Keratinocyte (primary cell): ENCODE measurements around the gene PCAT6. TPM values are rescaled to one million over a fixed set of nuclear protein-coding genes. Genes with fewer than 3 reads are reported as not detected.

Source experiments
- DNase-seq: peaks from one replicate; pipeline ENCODE4 v3.0.0-alpha.2; 2011; ENCODE audit warnings: low read depth, missing footprints, low spot score
- FAIRE-seq: peaks from 2 replicates; lab custom pipeline; 2011; peaks lifted over from hg19 to GRCh38; lab: Jason Lieb, UNC
- H2AFZ ChIP-seq: 2 replicates; pipeline ENCODE4 v1.6.0; 2012; ENCODE audit warnings: low read length, control low read depth, inconsistent platforms; ENCODE audit not compliant: control insufficient read depth
- H3K27ac ChIP-seq: 2 replicates; pipeline ENCODE4 v1.5.1; 2011; ENCODE audit warnings: low read length; ENCODE audit not compliant: control insufficient read depth, insufficient read depth
- H3K27me3 ChIP-seq: 3 replicates; pipeline ENCODE4 v1.6.0; 2011; ENCODE audit warnings: low read length; ENCODE audit not compliant: control insufficient read depth, insufficient read depth; ENCODE audit errors: extremely low read depth
- H3K36me3 ChIP-seq, 2 experiments: 2 replicates in 1 of 2; 3 replicates in 1 of 2; pipeline ENCODE4 v1.5.1; 2011; ENCODE audit warnings: low read length in 2 of 2, mild to moderate bottlenecking in 1 of 2; ENCODE audit not compliant: control insufficient read depth in 2 of 2, insufficient read depth in 2 of 2; ENCODE audit errors: extremely low read depth in 1 of 2
- H3K4me1 ChIP-seq: 3 replicates; pipeline ENCODE4 v1.5.1; 2011; ENCODE audit warnings: low read length; ENCODE audit not compliant: control insufficient read depth, insufficient read depth; ENCODE audit errors: extremely low read depth
- H3K4me2 ChIP-seq: 3 replicates; pipeline ENCODE4 v1.6.0; 2011; ENCODE audit warnings: low read depth, low read length; ENCODE audit not compliant: control insufficient read depth, insufficient read depth; ENCODE audit errors: extremely low read depth
- H3K4me3 ChIP-seq, 3 experiments: fragments of 200-600 bp in 1 of 3; sonication (generic) in 1 of 3; 2 replicates in 2 of 3; 3 replicates in 1 of 3; pipeline ENCODE4 v1.5.1; 2011 to 2016; ENCODE audit warnings: low read length in 3 of 3, mild to moderate bottlenecking in 3 of 3, control low read depth in 2 of 3, inconsistent platforms in 1 of 3, low read depth in 1 of 3, mixed read lengths in 1 of 3, mixed run types in 1 of 3, moderate library complexity in 1 of 3; ENCODE audit not compliant: control insufficient read depth in 2 of 3, insufficient read depth in 2 of 3; ENCODE audit errors: extremely low read depth in 1 of 3
- H3K79me2 ChIP-seq: 2 replicates; pipeline ENCODE4 v1.6.0; 2012; ENCODE audit warnings: low read length; ENCODE audit not compliant: control insufficient read depth, insufficient read depth
- H3K9ac ChIP-seq: 3 replicates; pipeline ENCODE4 v1.6.0; 2011; ENCODE audit warnings: low read length; ENCODE audit not compliant: control insufficient read depth, insufficient read depth; ENCODE audit errors: extremely low read depth
- H3K9me1 ChIP-seq: 3 replicates; pipeline ENCODE4 v1.6.0; 2011; ENCODE audit warnings: low read length; ENCODE audit not compliant: control insufficient read depth, insufficient read depth; ENCODE audit errors: extremely low read depth
- H3K9me3 ChIP-seq: 2 replicates; pipeline ENCODE4 v1.5.1; 2012; ENCODE audit warnings: low read depth, low read length; ENCODE audit not compliant: control insufficient read depth
- H4K20me1 ChIP-seq: 3 replicates; pipeline ENCODE4 v1.6.0; 2011; ENCODE audit warnings: low read length; ENCODE audit not compliant: control insufficient read depth, insufficient read depth; ENCODE audit errors: extremely low read depth
- EZH2 ChIP-seq: IDR thresholded peaks from one replicate; pipeline ENCODE4 v1.6.1; 2012; ENCODE audit warnings: inconsistent platforms, mild to moderate bottlenecking, low read length, moderate library complexity
- dilution Hi-C: fragments of 300-500 bp; cut with MboI; formaldehyde crosslinking; loops from one replicate; pipeline ENCODE4 v1.7.0; 2020; ENCODE audit warnings: low sequenced_read_pairs; ENCODE audit not compliant: extremely low pct_ligation_motif_present
- polyA minus RNA-seq, 3 experiments: library from RNA; depleted of rRNA, polyadenylated mRNA; stranded (reverse); fragments of >200 nt; gene quantifications; 1 replicate in 1 of 3; 2 replicates in 1 of 3; 3 replicates in 1 of 3; pipeline ENCODE4 v1.2.3, GENCODE V29; 2011
- polyA plus RNA-seq, 5 experiments: library from polyadenylated mRNA; depleted of rRNA in 3 of 5; stranded (reverse) in 3 of 5; stranded (forward) in 1 of 5; unstranded in 1 of 5; fragments of >200 nt; gene quantifications; 1 replicate in 1 of 5; 2 replicates in 3 of 5; 3 replicates in 1 of 5; pipeline versions ENCODE4 v1.2.1 to v1.2.3, GENCODE V29; 2011 to 2012; ENCODE audit warnings: missing spikeins in 2 of 5, low read depth in 1 of 5, low replicate concordance in 1 of 5
- TF ChIP-seq, protein P1 (sequence below), 3 experiments: IDR thresholded peaks in 1 of 3; conservative IDR thresholded peaks in 1 of 3; optimal IDR thresholded peaks in 1 of 3; 2 replicates in 2 of 3; 3 replicates in 1 of 3; pipeline versions ENCODE3 to v1.5.1; 2011; ENCODE audit warnings: low read length in 3 of 3, mild to moderate bottlenecking in 3 of 3, moderate library complexity in 2 of 3, control low read depth in 1 of 3, inconsistent platforms in 1 of 3; ENCODE audit not compliant: insufficient read depth in 2 of 3; ENCODE audit errors: extremely low read depth in 1 of 3

PCAT6 gene
- polyA plus RNA-seq = 1.6 to 3.5 TPM (median 2.3 TPM) in 3 replicates
- polyA plus RNA-seq (2011; ENCODE audit: low read depth) = 1.5 TPM
- polyA plus RNA-seq (2011; cell fraction: cytosol; rRNA removed) = 3.5 and 7.5 TPM in 2 replicates
- polyA plus RNA-seq (2011; cell fraction: nucleus; rRNA removed) = 5.3 and 6.0 TPM in 2 replicates
- polyA plus RNA-seq (2012; ENCODE audit: low replicate concordance) = 5.5 and 15.1 TPM in 2 replicates
- 0.62 to 2.3 TPM (median 1.2 TPM) in 3 replicates for polyA minus RNA-seq
- not detected for polyA minus RNA-seq (2011; cell fraction: cytosol; rRNA and poly(A)+ RNA removed)
- 0.93 and 1.2 TPM in 2 replicates for polyA minus RNA-seq (2011; cell fraction: nucleus; rRNA and poly(A)+ RNA removed)

DNA sequence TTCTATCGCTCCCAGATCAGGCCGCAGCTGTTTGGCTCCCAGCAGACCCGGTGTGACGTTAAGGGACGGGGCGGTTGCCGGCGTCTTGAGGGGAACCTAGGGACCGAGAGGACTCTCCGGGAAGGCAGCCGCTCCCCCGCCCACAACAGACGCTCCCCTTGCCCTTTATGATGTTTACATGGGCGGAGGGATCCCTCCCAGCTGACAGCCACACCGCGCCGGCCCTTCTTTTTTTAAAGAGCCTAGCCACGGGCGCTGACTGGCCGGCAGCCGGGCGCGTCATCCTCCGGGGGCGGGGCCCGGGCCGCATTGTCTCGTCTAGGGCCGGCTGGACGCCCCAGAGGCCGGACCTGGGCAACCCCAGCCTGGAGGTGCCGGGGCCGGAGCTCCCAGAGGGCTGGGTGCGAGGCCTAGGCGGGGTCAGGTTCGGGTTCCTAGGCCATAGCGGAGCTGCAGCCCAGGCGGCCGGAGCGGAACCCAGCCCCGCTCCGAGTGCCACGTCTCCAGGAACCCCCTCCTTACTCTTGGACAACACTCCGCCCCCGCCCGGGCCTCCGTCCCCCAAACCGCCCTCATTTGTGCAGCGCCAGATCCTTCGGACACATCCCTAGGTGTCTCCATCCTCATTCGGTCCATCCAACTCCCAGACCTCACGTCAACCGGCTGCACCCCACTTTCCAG lies at the start of gene PCAT6:
PCAT6 (plus strand) TSS at position 340 of the 681 bp plus-strand sequence.
- H3K9me3 ChIP-seq = no peaks in the 10 kb centered on the region
- H3K27me3 ChIP-seq = no peaks in the 10 kb centered on the region
- dilution Hi-C loops = no loop called here
- peaks cover 23% of the 10 kb centered on the region for H3K79me2 ChIP-seq
- H4K20me1 ChIP-seq = no peaks in the 10 kb centered on the region
- TF ChIP-seq, protein P1, sequence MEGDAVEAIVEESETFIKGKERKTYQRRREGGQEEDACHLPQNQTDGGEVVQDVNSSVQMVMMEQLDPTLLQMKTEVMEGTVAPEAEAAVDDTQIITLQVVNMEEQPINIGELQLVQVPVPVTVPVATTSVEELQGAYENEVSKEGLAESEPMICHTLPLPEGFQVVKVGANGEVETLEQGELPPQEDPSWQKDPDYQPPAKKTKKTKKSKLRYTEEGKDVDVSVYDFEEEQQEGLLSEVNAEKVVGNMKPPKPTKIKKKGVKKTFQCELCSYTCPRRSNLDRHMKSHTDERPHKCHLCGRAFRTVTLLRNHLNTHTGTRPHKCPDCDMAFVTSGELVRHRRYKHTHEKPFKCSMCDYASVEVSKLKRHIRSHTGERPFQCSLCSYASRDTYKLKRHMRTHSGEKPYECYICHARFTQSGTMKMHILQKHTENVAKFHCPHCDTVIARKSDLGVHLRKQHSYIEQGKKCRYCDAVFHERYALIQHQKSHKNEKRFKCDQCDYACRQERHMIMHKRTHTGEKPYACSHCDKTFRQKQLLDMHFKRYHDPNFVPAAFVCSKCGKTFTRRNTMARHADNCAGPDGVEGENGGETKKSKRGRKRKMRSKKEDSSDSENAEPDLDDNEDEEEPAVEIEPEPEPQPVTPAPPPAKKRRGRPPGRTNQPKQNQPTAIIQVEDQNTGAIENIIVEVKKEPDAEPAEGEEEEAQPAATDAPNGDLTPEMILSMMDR (optimal IDR thresholded peaks at IDR 0.05 in 1 of 3, IDR thresholded peaks at IDR 0.05 in 1 of 3, conservative IDR thresholded peaks at IDR 0.05 in 1 of 3; ENCODE audit: extremely low read depth in 1 of 3, insufficient read depth in 2 of 3, low read length in 3 of 3) = no peak
- TF ChIP-seq EZH2 = no peak
- H3K36me3 ChIP-seq = no peaks in the 10 kb centered on the region
- H2AFZ ChIP-seq = peak within 1 kb of the TSS; percentile 96
- no peak for DNase-seq
- H3K9ac ChIP-seq = peak within 1 kb of the TSS; percentile 83
- peak within 1 kb of the TSS; percentile 98 for H3K4me2 ChIP-seq
- H3K9me1 ChIP-seq = no peaks in the 10 kb centered on the region
- H3K27ac ChIP-seq = peak within 1 kb of the TSS; percentile 78
- no peak for FAIRE-seq
- H3K4me1 ChIP-seq = peaks cover 34% of the 10 kb centered on the region
- peak within 1 kb of the TSS; percentile 56 to 86 (median 86) for H3K4me3 ChIP-seq

DNA sequence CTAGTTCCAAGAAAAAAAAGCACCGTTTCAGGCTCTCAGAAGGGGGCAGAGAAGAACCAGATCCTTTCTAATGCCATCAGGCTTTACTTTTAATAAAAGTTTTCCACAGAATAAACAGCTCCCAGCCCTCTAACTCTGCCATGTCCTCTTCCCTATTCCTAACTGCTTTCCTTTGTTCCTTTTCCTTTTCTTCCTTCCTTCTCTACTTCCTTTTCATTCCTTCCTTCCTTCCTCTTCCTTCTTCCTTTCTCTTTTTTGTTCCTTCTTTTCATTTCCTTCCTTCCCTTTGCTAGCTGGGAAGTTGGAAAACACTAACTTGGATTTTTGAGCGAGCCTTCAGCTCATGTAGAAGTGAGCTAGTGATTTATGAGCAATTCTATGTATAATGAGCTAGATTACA lies 48.7 kb upstream of the PCAT6 start:
- H3K9me1 ChIP-seq = no peaks in the 10 kb centered on the region
- TF ChIP-seq, protein P1 (optimal IDR thresholded peaks at IDR 0.05 in 1 of 3, IDR thresholded peaks at IDR 0.05 in 1 of 3, conservative IDR thresholded peaks at IDR 0.05 in 1 of 3; ENCODE audit: extremely low read depth in 1 of 3, insufficient read depth in 2 of 3, low read length in 3 of 3) = no peak
- no peak for TF ChIP-seq EZH2
- no peak overlapping the region for H3K27ac ChIP-seq
- no peak overlapping the region for H3K9ac ChIP-seq
- H3K79me2 ChIP-seq = no peaks in the 10 kb centered on the region
- no peaks in the 10 kb centered on the region for H4K20me1 ChIP-seq
- peaks cover 16 to 27% of the 10 kb centered on the region in 2 experiments for H3K36me3 ChIP-seq
- H2AFZ ChIP-seq = no peak overlapping the region
- DNase-seq (no peak), FAIRE-seq (no peak)
- H3K4me3 ChIP-seq = no peak overlapping the region
- no peaks in the 10 kb centered on the region for H3K27me3 ChIP-seq
- no peak overlapping the region for H3K4me2 ChIP-seq
- no peaks in the 10 kb centered on the region for H3K4me1 ChIP-seq
- dilution Hi-C loops = no loop called here
- H3K9me3 ChIP-seq = no peaks in the 10 kb centered on the region
